ENCODE results near the gene UGT1A3. TPM values are rescaled to one million over a fixed set of nuclear protein-coding genes. Genes with fewer than 3 reads are reported as not detected.

UGT1A3 gene
- total RNA-seq, 2 experiments from 2014 or later, result not detected

DNA sequence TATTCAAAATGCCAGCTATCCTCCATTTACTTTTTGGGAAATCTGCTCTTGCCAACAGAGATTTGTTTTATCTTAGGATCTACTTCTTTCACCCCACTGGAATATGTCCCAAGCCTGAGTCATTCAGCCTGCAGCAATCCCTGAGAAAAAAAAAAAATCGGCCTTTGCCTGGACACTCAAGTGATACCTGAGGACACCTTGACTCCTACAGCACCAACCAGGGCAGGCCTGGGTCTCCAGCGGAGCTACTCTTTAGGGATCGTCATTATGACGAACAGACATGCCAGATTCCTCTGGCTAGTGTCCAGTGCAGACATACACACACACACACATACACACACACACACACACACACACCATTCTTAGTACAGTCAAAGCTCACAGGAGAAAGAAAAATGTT lies 38.4 kb upstream of the UGT1A3 start:
- Mint-ChIP-seq H3K4me3 (no peak overlapping the region), H3K36me3 (ENCODE audit: low read depth) (no peaks in the 10 kb centered on the region), H3K9me3 (no peaks in the 10 kb centered on the region), H3K27me3 (peaks cover 11% of the 10 kb centered on the region), H3K27ac (no peak overlapping the region), H3K4me1 (ENCODE audit: low read depth) (no peaks in the 10 kb centered on the region)
- ATAC-seq (ENCODE audit: poor library complexity) (no peak), DNase-seq (no peak)
- POLR2A ChIA-PET, result no interaction called here
- intact Hi-C loops (cut with DNase I, micrococcal nuclease), result no loop called here
- TF ChIP-seq, protein P1, sequence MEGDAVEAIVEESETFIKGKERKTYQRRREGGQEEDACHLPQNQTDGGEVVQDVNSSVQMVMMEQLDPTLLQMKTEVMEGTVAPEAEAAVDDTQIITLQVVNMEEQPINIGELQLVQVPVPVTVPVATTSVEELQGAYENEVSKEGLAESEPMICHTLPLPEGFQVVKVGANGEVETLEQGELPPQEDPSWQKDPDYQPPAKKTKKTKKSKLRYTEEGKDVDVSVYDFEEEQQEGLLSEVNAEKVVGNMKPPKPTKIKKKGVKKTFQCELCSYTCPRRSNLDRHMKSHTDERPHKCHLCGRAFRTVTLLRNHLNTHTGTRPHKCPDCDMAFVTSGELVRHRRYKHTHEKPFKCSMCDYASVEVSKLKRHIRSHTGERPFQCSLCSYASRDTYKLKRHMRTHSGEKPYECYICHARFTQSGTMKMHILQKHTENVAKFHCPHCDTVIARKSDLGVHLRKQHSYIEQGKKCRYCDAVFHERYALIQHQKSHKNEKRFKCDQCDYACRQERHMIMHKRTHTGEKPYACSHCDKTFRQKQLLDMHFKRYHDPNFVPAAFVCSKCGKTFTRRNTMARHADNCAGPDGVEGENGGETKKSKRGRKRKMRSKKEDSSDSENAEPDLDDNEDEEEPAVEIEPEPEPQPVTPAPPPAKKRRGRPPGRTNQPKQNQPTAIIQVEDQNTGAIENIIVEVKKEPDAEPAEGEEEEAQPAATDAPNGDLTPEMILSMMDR (IDR thresholded peaks at IDR 0.05), result no peak
- H3K27me3 ChIP-seq (ENCODE audit: control insufficient read depth in 1 of 2, insufficient read depth in 2 of 2, low read length in 2 of 2), result peaks cover 2 to 7% of the 10 kb centered on the region in 2 experiments
- no peak overlapping the region for H3K27ac ChIP-seq (ENCODE audit: low read depth in 1 of 2, low read length in 2 of 2)
- CTCF ChIA-PET, result no interaction called here
- H3K36me3 ChIP-seq (ENCODE audit: insufficient read depth, low read length), result no peaks in the 10 kb centered on the region
- H3K4me3 ChIP-seq (ENCODE audit: low read length), result no peak overlapping the region
- H3K9me3 ChIP-seq (ENCODE audit: control insufficient read depth in 1 of 2, insufficient read depth in 1 of 2, low read length in 2 of 2), result peaks cover 0 to 4% of the 10 kb centered on the region in 2 experiments
- H3K4me1 ChIP-seq (ENCODE audit: insufficient read depth, low read length), result no peaks in the 10 kb centered on the region

DNA sequence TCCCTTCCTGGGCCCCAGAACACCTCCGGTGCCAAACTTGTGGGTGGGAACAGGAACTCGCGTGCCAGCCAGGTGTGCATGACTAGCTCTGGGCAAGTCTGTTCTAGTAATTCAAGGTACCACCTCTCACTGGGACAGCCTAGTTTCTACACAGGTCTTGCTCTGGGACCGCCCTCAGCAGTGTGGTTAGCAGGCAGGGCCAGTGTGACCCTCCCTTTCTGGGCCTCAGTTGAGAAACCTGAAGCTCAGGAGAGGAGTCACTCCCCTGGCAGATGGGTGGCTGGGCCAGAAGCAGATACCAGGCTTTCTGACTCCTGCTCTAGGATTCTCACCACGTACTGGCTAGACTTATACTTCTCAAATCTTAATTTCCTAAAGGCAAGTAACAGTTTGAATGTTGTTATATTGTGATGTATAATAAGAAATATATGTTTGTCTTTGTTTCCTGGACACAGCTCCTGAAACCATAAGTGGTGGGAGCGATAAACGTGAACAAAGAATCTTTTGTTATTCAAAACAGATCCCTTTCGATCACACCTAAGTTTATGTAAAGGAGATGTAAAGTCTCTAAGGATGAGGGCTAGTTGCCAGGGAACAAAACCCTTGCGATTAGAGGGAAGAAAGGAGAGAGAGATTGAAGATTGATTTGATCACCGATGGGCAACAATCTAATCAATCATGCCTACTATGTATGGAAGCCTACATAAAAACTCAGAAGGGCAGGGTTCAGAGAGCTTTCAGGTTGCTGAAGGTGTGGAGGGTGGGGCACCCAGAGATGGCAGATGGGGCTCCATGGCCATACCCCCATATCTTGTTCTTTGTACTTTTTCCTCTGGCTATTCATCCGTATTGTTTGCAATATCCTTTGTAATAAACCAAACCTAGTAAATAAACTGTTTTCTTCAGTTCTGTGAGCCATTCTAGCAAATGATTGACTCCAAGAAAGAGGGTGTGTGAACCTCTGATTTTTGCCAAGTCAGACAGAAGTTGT lies 37.1 kb upstream of the UGT1A3 start:
- no peak for ATAC-seq (ENCODE audit: poor library complexity)
- Histone ChIP-seq H3K9me3 (ENCODE audit: control insufficient read depth in 1 of 2, insufficient read depth in 1 of 2, low read length in 2 of 2) (peaks cover 0 to 4% of the 10 kb centered on the region in 2 experiments), H3K4me3 (ENCODE audit: low read length) (no peak overlapping the region), H3K27me3 (ENCODE audit: control insufficient read depth in 1 of 2, insufficient read depth in 2 of 2, low read length in 2 of 2) (peaks cover 2 to 7% of the 10 kb centered on the region in 2 experiments), H3K36me3 (ENCODE audit: insufficient read depth, low read length) (no peaks in the 10 kb centered on the region), H3K4me1 (ENCODE audit: insufficient read depth, low read length) (no peaks in the 10 kb centered on the region), H3K27ac (ENCODE audit: low read depth in 1 of 2, low read length in 2 of 2) (no peak overlapping the region)
- Mint-ChIP-seq H3K36me3 (ENCODE audit: low read depth) (no peaks in the 10 kb centered on the region), H3K9me3 (no peaks in the 10 kb centered on the region), H3K4me3 (no peak overlapping the region), H3K4me1 (ENCODE audit: low read depth) (no peaks in the 10 kb centered on the region), H3K27me3 (peaks cover 6% of the 10 kb centered on the region), H3K27ac (no peak overlapping the region)
- CTCF ChIA-PET, result no interaction called here
- DNase-seq, result no peak
- TF ChIP-seq, protein P1 (IDR thresholded peaks at IDR 0.05), result no peak
- intact Hi-C loops (cut with DNase I, micrococcal nuclease), result no loop called here
- POLR2A ChIA-PET, result no interaction called here

DNA sequence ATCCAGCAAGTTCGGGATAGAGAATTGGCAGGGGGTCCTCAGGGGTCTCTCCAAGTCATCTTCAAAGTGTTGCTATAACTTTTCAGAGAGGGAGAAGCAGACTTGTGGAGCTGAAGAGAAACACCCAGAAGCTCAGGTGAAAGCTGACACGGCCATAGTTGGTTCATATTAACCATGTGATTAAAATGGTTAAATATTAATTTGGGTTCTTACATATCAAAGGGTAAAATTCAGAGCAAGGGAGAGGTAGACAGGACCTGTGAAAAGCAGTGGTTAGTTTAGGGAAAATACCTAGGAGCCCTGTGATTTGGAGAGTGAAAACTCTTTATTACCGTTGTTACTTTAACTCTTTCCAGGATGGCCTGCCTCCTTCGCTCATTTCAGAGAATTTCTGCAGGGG lies 36.2 kb upstream of the UGT1A3 start, which contains the start of gene UGT1A6:
Gene UGT1A6 (plus strand): TSS at position 243 of the 400 bp plus-strand sequence. CDS start 115 bp downstream, at position 358.
- Histone ChIP-seq H3K27ac (ENCODE audit: low read depth in 1 of 2, low read length in 2 of 2) (no peak within 1 kb of the TSS), H3K4me1 (ENCODE audit: insufficient read depth, low read length) (no peaks in the 10 kb centered on the region), H3K36me3 (ENCODE audit: insufficient read depth, low read length) (no peaks in the 10 kb centered on the region), H3K9me3 (ENCODE audit: control insufficient read depth in 1 of 2, insufficient read depth in 1 of 2, low read length in 2 of 2) (peaks cover 0 to 4% of the 10 kb centered on the region in 2 experiments), H3K27me3 (ENCODE audit: control insufficient read depth in 1 of 2, insufficient read depth in 2 of 2, low read length in 2 of 2) (peaks cover 2 to 7% of the 10 kb centered on the region in 2 experiments), H3K4me3 (ENCODE audit: low read length) (no peak within 1 kb of the TSS)
- ATAC-seq (ENCODE audit: poor library complexity) (no peak), DNase-seq (no peak)
- Mint-ChIP-seq H3K36me3 (ENCODE audit: low read depth) (no peaks in the 10 kb centered on the region), H3K27me3 (peaks cover 4% of the 10 kb centered on the region), H3K27ac (no peak within 1 kb of the TSS), H3K9me3 (no peaks in the 10 kb centered on the region), H3K4me3 (no peak within 1 kb of the TSS), H3K4me1 (ENCODE audit: low read depth) (no peaks in the 10 kb centered on the region)
- TF ChIP-seq, protein P1 (IDR thresholded peaks at IDR 0.05), result no peak
- intact Hi-C loops (cut with DNase I, micrococcal nuclease), result no loop called here
- CTCF ChIA-PET, result no interaction called here
- POLR2A ChIA-PET, result no interaction called here
